ENCODE measurements around the gene CCR7.
A peak's percentile ranks its signal among the peaks of the same experiment; 100 is the strongest.

Gene CCR7

GRCh38 chr17:40514013-40514875, 51.0 kb downstream of the CCR7 start:
- DNase-seq = no peak

DNA sequence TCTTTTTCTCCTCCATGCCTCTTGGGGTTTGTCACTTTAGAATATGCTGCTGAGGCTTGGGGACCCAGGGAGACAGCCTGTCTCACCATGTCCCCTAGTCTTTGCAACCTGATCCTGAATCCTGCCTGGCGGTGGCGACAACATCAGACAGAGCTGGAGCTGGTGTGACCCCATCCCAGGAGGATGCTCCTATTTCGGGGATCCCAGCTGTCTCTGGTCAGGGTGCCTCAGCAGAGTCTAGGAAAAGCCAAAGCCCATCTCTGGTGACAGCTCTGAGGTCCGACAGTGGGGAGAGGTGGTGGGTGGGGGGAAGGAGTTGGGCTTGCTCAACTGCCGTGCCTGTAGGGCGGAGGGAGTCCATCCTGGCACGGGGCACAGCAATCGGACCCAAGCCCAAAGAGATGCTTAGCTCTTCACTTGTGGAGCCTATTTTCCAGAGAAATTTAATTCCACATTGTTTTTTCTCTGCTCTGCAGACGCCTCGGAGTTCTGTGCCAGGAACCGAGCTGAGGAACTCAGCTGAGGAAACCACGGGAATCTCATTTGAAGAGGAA, 53.5 kb downstream of the CCR7 start:
- no peak for DNase-seq

GRCh38 chr17:40511136-40511535, 54.1 kb downstream of the CCR7 start:
- no peak for DNase-seq

- peak; percentile 31 for DNase-seq
Observed at GRCh38 chr17:40510328-40510648, 55.0 kb downstream of the CCR7 start.

- DNase-seq = no peak
Observed at GRCh38 chr17:40509626-40510327, 55.5 kb downstream of the CCR7 start.

DNA sequence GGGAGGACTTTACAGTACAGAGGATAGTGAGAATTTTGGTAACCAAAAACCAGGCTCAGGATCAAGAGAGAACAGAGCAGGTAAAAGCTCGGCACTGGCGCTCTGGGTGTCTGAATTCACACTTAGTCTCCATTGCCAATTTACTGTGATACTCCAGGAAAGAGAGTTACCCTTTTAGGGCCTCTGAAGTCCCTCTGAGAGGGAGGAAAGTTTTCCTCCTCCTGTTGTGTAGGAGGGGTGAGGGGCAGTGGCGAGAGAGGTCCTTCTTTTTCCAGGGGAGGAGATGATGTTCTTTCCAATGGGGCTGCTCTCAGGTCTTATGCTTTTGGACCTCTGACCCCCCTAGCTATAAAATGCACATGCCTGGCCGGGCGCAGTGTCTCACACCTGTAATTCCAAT, 58.5 kb downstream of the CCR7 start:
- no peak for DNase-seq
